Measurements from ENCODE around the gene FOXD4.
"Not testable (repeated sequence)": the region's sequence is repeated elsewhere in the genome, so short reads cannot be mapped to it uniquely, and the experiment has no call there.

FOXD4 gene

DNA sequence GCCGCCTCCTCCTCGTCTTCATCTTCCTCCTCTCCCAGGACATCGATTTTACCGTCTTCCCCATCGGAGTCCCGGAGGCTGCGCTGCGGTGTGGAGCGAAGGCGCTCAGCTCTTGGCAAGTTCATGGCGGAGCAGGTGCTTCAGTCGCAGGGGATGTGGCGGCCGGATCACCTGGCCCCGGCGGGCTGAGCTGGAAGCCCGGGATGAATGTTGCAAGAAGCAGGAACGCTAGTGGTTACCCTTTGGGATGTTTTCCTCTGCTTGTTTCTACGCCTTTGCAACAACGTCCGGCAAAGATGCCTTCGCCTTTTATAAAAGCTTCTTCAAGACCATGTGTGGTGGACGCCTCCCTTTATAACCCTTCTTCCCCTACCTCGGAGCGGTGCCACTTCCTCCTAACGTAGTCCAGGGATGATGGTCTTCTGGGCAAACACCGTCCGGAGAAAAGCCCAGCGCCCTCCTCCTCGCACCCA is at the start of gene FOXD4:
FOXD4 (minus strand) TSS at position 423 of the 473 bp plus-strand sequence; CDS start at position 125, 298 bp downstream.
- DNase-seq (ENCODE audit: low read depth, low spot score): not testable (repeated sequence)

DNA sequence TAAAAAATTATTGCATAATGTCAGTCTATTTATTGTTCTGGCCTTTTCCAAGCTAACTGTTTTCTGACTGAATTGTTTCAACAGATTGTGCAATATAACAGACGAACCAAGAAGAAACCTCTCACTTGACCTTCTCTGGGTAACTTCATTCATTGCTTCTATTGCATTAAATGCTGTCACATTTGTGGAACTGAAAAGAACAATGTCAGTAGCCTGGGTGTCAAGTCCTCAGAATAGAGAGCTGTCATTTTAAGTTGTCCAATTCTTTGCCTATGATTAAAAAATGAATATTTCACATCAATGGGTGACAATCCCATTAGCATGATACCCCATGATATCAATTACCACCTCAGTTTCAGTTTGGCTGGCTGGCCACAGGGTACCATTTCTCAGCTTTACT is 41.7 kb upstream of the FOXD4 start:
- DNase-seq (ENCODE audit: low read depth, low spot score): not testable (repeated sequence)

- DNase-seq (ENCODE audit: low read depth, low spot score): not testable (repeated sequence)
These were observed 33.0 kb upstream of the FOXD4 start for GRCh38 chr9:151173-151572.

- DNase-seq (ENCODE audit: low read depth, low spot score): not testable (repeated sequence)
These were observed 21.7 kb upstream of the FOXD4 start for GRCh38 chr9:139880-140279.

GRCh38 chr9:117144-117994 is 848 bp downstream of the FOXD4 start:
- DNase-seq (ENCODE audit: low read depth, low spot score): not testable (repeated sequence)

DNA sequence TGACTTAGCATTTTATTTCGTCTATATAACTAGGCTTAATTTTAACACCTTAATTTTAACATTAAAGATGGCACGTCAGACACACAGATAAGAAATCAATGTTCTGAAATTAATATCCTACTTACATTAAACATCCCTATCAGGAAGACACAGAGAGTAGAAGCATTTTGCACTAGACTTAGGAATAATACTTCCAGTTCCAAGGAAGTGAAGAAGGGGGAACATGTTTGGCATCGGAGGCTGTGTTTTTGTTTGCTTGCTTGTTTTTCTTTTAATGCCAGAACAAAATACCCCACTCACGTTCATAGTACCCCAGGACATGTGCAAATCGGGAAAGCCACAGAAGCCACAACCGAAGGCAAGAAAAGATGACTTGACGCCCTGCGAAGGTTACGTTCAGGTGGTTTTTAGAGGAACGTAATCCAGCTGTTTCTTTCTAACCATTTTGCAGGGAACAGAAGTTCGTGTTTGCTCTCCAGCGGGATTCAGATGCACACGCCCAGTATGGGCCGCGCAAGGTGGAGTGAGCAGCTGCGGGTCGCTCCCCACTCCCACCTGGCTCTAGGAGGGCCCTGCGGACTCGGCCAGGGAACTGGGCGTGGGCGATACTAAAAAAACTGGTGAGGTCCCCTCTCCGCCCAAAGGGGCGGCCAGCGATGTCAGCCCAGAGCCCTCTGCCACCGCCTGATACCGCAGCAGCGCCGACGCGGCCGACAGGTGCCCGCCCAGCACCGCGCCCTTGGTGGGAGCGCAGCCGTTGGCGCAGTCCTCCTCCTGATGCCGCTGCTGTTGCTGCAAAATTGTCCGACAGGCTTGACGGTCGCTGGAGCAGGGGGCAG is 1.8 kb downstream of the FOXD4 start:
- not testable (repeated sequence) for DNase-seq (ENCODE audit: low read depth, low spot score)

GRCh38 chr9:115118-115451 is 3.1 kb downstream of the FOXD4 start:
- DNase-seq (ENCODE audit: low read depth, low spot score): not testable (repeated sequence)

GRCh38 chr9:114267-115117 is 3.7 kb downstream of the FOXD4 start:
- DNase-seq (ENCODE audit: low read depth, low spot score): not testable (repeated sequence)

DNA sequence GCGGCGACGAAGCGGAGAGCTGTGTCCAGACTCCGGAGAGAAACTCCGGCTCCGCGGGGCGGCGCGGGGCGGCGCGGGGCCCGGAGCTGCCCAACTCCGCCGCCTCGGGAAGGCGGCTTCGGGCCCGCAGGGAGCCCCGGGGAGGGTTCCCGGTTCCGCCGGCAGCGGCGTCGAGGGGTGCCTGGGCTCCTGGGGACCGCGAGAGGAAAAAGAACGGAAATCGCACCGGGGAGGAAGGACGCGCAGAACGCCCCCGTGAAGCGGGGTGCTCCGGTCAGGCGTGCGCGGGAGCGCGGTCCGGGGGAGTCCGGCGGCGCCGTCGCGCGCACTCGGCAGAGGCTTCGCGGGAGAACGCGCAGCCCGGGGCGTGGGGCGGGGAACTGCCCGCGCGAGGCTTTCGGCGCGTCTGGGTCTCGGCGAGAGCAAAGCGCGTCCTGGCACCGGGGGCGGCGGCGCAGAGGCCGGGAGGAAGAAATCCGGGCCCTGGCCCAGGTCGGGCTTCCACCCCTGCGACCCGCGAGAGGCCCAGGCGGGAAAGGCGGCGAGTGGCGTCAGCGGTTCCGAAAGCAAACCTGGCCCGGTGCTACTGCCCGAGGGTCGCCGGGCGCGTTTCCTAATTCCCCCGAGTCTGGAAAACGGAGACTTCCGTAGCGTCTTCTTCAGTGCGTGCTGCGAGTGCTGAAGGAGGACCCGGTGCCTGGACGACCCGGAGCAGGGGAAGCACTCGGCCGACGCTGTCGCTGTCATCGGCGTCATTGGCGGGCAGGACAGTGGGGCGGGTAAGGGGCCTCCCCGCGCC is 4.5 kb downstream of the FOXD4 start:
- DNase-seq (ENCODE audit: low read depth, low spot score): not testable (repeated sequence)

- not testable (repeated sequence) for DNase-seq (ENCODE audit: low read depth, low spot score)
These were observed 5.4 kb downstream of the FOXD4 start for GRCh38 chr9:112589-113467.

DNA sequence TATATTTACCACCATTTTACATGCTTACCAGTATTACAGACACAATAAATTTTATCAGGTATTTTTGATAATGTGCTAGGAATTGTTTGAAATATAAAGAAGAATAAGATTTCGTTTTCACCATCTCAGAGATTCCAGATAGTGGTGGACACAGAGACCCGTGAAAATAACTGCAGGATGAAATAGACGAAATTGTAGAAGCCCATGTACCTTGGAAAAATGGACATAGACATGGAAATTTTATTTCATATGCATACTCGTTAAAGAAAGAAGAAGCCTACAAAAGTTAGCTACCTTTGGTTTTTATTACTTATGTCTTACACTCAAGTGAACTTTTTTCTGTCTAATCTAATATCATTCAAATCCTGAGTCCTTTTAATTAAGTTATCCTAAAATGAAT is 7.5 kb downstream of the FOXD4 start:
- not testable (repeated sequence) for DNase-seq (ENCODE audit: low read depth, low spot score)

DNA sequence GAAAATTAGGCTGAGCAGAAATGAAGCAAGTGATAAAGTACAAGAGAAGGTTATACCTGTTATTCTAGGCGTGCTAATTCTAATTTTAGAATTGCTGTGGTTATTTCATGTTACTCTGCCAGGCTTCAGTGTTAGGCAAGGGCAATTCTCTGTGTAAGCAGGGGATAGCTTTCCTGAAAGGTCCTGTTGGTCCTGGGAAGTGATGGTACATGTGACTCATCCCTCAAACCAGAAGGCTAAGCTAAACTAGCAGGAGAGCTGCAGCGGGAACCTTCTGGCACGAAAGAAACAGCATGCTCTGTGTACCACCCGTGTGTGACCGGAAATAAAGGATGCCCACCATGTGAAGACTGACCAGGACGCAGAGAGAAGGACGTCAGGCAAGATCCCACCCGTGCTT is 8.7 kb downstream of the FOXD4 start:
- DNase-seq (ENCODE audit: low read depth, low spot score): not testable (repeated sequence)

GRCh38 chr9:108742-109495 is 9.3 kb downstream of the FOXD4 start:
- DNase-seq (ENCODE audit: low read depth, low spot score): not testable (repeated sequence)

DNA sequence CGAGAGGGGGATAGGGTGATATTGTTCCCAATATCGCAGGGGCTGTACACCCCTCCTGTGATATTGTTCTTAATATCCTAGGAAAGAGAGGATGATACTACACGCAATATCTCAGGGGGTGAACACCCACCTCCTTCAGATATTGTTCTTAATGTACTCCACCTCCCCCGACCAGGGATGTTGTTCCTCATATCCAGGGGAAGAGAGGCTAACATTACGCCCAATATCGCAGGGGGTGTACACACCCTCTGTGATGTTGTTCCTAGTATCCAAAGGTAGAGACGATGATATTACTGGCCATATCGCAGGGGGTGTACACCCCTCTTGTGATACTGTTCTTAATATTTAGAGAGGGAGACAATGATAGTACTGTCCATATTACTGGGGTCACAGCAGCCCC is 12.2 kb downstream of the FOXD4 start:
- DNase-seq (ENCODE audit: low read depth, low spot score): not testable (repeated sequence)

- DNase-seq (ENCODE audit: low read depth, low spot score): not testable (repeated sequence)
These were observed 17.8 kb downstream of the FOXD4 start for GRCh38 chr9:100430-100829.

DNA sequence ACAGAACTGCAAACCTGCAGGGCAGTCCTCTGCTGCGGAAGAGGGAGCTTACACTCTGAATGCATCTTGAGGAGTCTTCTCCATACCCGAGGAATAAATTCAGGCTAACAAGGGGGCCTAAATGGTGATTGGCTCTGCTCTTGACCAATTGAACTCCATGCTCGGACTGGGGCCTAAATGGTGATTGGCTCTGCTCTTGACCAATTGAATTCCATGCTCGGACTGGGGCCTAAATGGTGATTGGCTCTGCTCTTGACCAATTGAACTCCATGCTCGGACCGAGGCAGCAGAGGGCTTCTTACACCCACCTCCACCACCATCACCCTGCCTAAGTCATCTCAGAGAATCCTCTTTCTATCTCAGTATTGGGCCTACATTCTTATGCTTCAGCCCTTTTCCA is 18.4 kb downstream of the FOXD4 start:
- not testable (repeated sequence) for DNase-seq (ENCODE audit: low read depth, low spot score)

- not testable (repeated sequence) for DNase-seq (ENCODE audit: low read depth, low spot score)
These were observed 19.4 kb downstream of the FOXD4 start for GRCh38 chr9:98775-99174.

- not testable (repeated sequence) for DNase-seq (ENCODE audit: low read depth, low spot score)
These were observed 23.2 kb downstream of the FOXD4 start for GRCh38 chr9:94992-95391.

- DNase-seq (ENCODE audit: low read depth, low spot score): not testable (repeated sequence)
These were observed 23.9 kb downstream of the FOXD4 start for GRCh38 chr9:94323-94722.

All from activated CD4-positive, CD25-positive, alpha-beta regulatory T cell treated with anti-CD3 and anti-CD28 coated beads, Interleukin-2, amount 50 U/mL, for 16 hours (primary cell).